Panc1 (cell line): Measurements from ENCODE around the gene TMEM165. TPM values are rescaled to one million over a fixed set of nuclear protein-coding genes. Genes with fewer than 3 reads are reported as not detected.

Experiments used
- ATAC-seq: fragments of 200-7000 bp; cut with Tn5 transposase; 2 replicates; pipeline ENCODE4 v1.9.1; 2020; ENCODE audit warnings: mild to moderate bottlenecking, moderate library complexity
- BruUV-seq: library from RNA; stranded (reverse); fragments of 400-500 nt; replicated peaks from 2 replicates; lab custom pipeline; 2021; lab: Mats Ljungman, UMichigan
- CTCF ChIA-PET: fragments of 300-600 bp; sonication (Branson Sonifier 250); formaldehyde crosslinking; loops from one replicate; lab custom pipeline; 2022; ENCODE audit warnings: antibody characterized with exemption; lab: Charles Lee
- POLR2A ChIA-PET: fragments of 300-600 bp; sonication (Branson Sonifier 250); formaldehyde crosslinking; loops from one replicate; lab custom pipeline; 2022; ENCODE audit warnings: antibody characterized with exemption; lab: Charles Lee
- DNase-seq: peaks from one replicate; pipeline ENCODE4 v3.0.0-alpha.2; 2010; ENCODE audit warnings: low read depth, low spot score
- H3K27ac ChIP-seq: 2 replicates; pipeline ENCODE4 v1.5.1; 2011; ENCODE audit warnings: mild to moderate bottlenecking, low read length, inconsistent platforms
- H3K27me3 ChIP-seq: fragments of 200-500 bp; sonication (Bioruptor generic); 2 replicates; pipeline ENCODE4 v1.6.0; 2014; ENCODE audit warnings: low read length, inconsistent platforms; ENCODE audit not compliant: control insufficient read depth, insufficient read depth
- H3K36me3 ChIP-seq: fragments of 200-500 bp; sonication (Bioruptor generic); 2 replicates; pipeline ENCODE4 v1.5.1; 2014; ENCODE audit warnings: inconsistent platforms, mild to moderate bottlenecking, low read length, moderate library complexity; ENCODE audit not compliant: control insufficient read depth, insufficient read depth
- H3K4me1 ChIP-seq: 2 replicates; pipeline ENCODE4 v1.5.1; 2011; ENCODE audit warnings: inconsistent platforms, mild to moderate bottlenecking, low read length, moderate library complexity; ENCODE audit not compliant: control insufficient read depth, insufficient read depth
- H3K4me3 ChIP-seq, 2 experiments: 2 replicates each; pipeline ENCODE4 v1.5.1; 2011 to 2012; ENCODE audit warnings: low read depth in 2 of 2, low read length in 2 of 2, mild to moderate bottlenecking in 2 of 2, inconsistent platforms in 1 of 2, moderate library complexity in 1 of 2
- H3K9me3 ChIP-seq: fragments of 200-500 bp; sonication (Bioruptor generic); 2 replicates; pipeline ENCODE4 v1.5.1; 2014; ENCODE audit warnings: low read depth, mild to moderate bottlenecking, inconsistent platforms, low read length, moderate library complexity; ENCODE audit not compliant: control insufficient read depth, insufficient read depth
- CTCF ChIP-seq: fragments of 450-650 bp; IDR thresholded peaks from 2 replicates; pipeline ENCODE4 v1.5.1; 2017; ENCODE audit warnings: mild to moderate bottlenecking
- POLR2AphosphoS5 ChIP-seq: IDR thresholded peaks from 2 replicates; pipeline ENCODE4 v1.6.1; 2012; ENCODE audit warnings: mild to moderate bottlenecking, low read depth, low read length, moderate library complexity
- SIN3A ChIP-seq: IDR thresholded peaks from 2 replicates; pipeline ENCODE4 v1.6.1; 2012; ENCODE audit warnings: low read depth, mild to moderate bottlenecking, low read length, moderate library complexity, borderline replicate concordance; ENCODE audit not compliant: insufficient read depth
- TCF7L2 ChIP-seq: IDR thresholded peaks from 2 replicates; pipeline ENCODE4 v1.6.1; 2011; ENCODE audit warnings: mild to moderate bottlenecking, low read depth, low read length, inconsistent platforms
- in situ Hi-C: cut with HindIII; loops from 2 replicates; pipeline ENCODE4 v1.10.0; 2016; ENCODE audit warnings: low sequenced_read_pairs, low pct_unique_long_range_greater_than_20kb
- intact Hi-C: fragments of 100-400 bp; cut with micrococcal nuclease; formaldehyde crosslinking; loops from one replicate; pipeline ENCODE4 v1.10.0; 2022; ENCODE audit not compliant: unreplicated experiment
- total RNA-seq: library from RNA; stranded (reverse); gene quantifications from one replicate; pipeline ENCODE4 v1.2.1, GENCODE V29; 2021; ENCODE audit not compliant: unreplicated experiment
- TF ChIP-seq, protein P1 (sequence below), 2 experiments: IDR thresholded peaks; 2 replicates each; pipeline ENCODE4 v1.6.1; 2011 to 2012; ENCODE audit warnings: low read depth in 2 of 2, control low read depth in 1 of 2, low read length in 1 of 2, mild to moderate bottlenecking in 1 of 2, moderate library complexity in 1 of 2; ENCODE audit not compliant: insufficient read depth in 1 of 2

The TMEM165 gene
- total RNA-seq, 1 experiment from 2014 or later: 54.6 TPM

DNA sequence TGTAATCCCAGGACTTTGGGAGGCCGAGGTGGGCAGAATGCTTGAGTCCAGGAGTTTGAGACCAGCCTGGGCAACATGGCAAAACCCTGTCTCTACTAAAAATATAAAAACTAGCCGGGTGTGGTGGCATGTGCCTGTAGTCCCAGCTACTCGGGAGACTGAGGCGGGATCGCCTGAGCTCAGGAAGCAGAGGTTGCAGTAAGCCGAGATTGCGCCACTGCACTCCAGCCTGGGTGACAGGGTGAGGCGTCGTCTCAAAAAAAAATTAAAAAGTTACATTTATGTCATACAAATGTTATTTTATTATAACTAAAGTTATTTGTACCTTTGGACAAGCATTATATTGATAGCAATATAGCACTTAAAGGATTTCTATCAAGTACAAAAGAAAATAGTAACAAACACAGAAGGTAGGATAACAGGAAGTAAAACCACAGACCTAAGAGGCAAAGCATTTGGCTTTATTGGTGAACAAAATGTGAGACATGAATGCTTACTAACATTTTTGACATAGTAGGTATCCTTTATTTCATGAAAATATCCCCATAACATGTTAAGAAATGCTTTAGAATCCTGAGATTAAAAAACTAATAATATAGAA, 51.5 kb downstream of the TMEM165 start:
- Histone ChIP-seq H3K36me3 (peaks cover 25% of the 10 kb centered on the region), H3K4me3 (no peak overlapping the region), H3K27ac (no peak overlapping the region), H3K9me3 (no peaks in the 10 kb centered on the region), H3K4me1 (no peaks in the 10 kb centered on the region), H3K27me3 (no peaks in the 10 kb centered on the region)
- TF ChIP-seq POLR2AphosphoS5: no peak
- TF ChIP-seq SIN3A: no peak
- TF ChIP-seq, protein P1, sequence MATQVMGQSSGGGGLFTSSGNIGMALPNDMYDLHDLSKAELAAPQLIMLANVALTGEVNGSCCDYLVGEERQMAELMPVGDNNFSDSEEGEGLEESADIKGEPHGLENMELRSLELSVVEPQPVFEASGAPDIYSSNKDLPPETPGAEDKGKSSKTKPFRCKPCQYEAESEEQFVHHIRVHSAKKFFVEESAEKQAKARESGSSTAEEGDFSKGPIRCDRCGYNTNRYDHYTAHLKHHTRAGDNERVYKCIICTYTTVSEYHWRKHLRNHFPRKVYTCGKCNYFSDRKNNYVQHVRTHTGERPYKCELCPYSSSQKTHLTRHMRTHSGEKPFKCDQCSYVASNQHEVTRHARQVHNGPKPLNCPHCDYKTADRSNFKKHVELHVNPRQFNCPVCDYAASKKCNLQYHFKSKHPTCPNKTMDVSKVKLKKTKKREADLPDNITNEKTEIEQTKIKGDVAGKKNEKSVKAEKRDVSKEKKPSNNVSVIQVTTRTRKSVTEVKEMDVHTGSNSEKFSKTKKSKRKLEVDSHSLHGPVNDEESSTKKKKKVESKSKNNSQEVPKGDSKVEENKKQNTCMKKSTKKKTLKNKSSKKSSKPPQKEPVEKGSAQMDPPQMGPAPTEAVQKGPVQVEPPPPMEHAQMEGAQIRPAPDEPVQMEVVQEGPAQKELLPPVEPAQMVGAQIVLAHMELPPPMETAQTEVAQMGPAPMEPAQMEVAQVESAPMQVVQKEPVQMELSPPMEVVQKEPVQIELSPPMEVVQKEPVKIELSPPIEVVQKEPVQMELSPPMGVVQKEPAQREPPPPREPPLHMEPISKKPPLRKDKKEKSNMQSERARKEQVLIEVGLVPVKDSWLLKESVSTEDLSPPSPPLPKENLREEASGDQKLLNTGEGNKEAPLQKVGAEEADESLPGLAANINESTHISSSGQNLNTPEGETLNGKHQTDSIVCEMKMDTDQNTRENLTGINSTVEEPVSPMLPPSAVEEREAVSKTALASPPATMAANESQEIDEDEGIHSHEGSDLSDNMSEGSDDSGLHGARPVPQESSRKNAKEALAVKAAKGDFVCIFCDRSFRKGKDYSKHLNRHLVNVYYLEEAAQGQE (IDR thresholded peaks at IDR 0.05; ENCODE audit: insufficient read depth in 1 of 2, low read depth in 2 of 2, low read length in 1 of 2): no peak
- no peak for TF ChIP-seq CTCF
- TF ChIP-seq TCF7L2: no peak
- no peak for DNase-seq
- ATAC-seq: no peak
- intact Hi-C loops: loop anchor here (10.0 kb wide), 2 partner anchors 108 to 288 kb away; no protein-coding TSS in a partner anchor
- ChIA-PET POLR2A (no interaction called here), CTCF (interaction anchor here (0.6 kb wide), 1 partner anchor 46 kb away, joined by 3 read pairs; no protein-coding TSS in a partner anchor)
- in situ Hi-C loops: no loop called here
- BruUV-seq: no TSS peak

DNA sequence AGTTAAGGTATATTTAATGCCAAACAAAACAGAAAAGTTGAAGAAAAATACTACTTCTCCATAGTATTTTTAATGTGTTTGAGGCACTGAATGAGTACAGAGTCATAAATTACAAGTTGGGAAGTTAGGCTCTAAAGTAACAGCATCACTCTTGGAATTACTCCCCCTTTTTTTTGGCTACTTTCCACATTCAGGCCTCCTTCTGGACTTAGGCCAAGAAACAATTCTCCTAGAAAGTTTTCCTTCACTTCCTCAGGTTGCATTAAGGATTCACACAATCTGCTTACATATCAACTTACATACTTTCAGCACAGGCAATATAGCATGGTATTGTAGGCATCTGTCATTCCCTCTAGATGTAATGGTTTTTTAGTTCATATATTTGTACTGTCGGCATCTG, 52.1 kb downstream of the TMEM165 start:
- in situ Hi-C loops (no loop called here), intact Hi-C loops (loop anchor here (10.0 kb wide), 2 partner anchors 107 to 287 kb away; no protein-coding TSS in a partner anchor)
- H3K27me3 ChIP-seq: no peaks in the 10 kb centered on the region
- no peak for DNase-seq
- no peak overlapping the region for H3K27ac ChIP-seq
- H3K36me3 ChIP-seq: peaks cover 20% of the 10 kb centered on the region
- BruUV-seq: no TSS peak
- H3K9me3 ChIP-seq: no peaks in the 10 kb centered on the region
- H3K4me1 ChIP-seq: no peaks in the 10 kb centered on the region
- H3K4me3 ChIP-seq: no peak overlapping the region
- POLR2A ChIA-PET: no interaction called here
- CTCF ChIA-PET: no interaction called here
- no peak for ATAC-seq
- TF ChIP-seq, protein P1 (IDR thresholded peaks at IDR 0.05; ENCODE audit: insufficient read depth in 1 of 2, low read depth in 2 of 2, low read length in 1 of 2): no peak
- TF ChIP-seq CTCF: no peak
- no peak for TF ChIP-seq TCF7L2
- TF ChIP-seq POLR2AphosphoS5: no peak
- no peak for TF ChIP-seq SIN3A
